ENCODE results near the gene SH3PXD2A. TPM values are rescaled to one million over a fixed set of nuclear protein-coding genes. Genes with fewer than 3 reads are reported as not detected.
A peak's percentile ranks its signal among the peaks of the same experiment; 100 is the strongest.

Gene SH3PXD2A
- total RNA-seq, result 10 to 100 TPM; 14.6 to 18.2 TPM

DNA sequence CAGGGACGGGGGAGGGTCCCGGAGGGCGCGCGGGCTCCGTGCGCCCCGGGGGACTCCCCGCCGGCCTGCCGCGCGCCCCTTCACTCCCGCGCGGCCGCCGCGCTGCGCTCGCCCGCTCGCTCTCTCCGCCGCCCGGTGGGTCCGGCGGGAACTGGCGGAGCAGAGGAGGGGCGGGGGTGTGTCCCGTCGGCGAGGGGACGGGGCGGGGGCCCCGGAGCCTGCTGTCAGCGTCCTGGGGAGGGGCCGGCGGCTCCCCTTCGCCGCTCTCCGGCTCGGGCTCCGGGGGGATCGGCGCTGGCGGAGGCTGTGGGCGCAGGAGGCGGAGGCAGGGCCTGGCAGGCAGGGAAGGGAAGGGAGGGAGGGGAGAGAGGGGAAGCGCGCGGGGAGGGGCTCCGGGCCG lies at the start of gene SH3PXD2A:
Gene SH3PXD2A, minus strand, starts transcription at position 153 of the 400 bp plus-strand sequence. CDS start 310 bp downstream, outside the sequence.
- no peaks in the 10 kb centered on the region for H3K36me3 ChIP-seq
- H3K4me3 ChIP-seq, result peak within 1 kb of the TSS; percentile 50 to 76
- peak within 1 kb of the TSS; percentile 65 to 78 for H3K27ac ChIP-seq
- H3K4me1 ChIP-seq, result peaks cover 0 to 51% of the 10 kb centered on the region in 2 donors
- peak; percentile 28 to 32 for TF ChIP-seq CTCF (IDR thresholded peaks at IDR 0.05)
- no peaks in the 10 kb centered on the region for H3K27me3 ChIP-seq
- H3K9me3 ChIP-seq, result no peaks in the 10 kb centered on the region
- no peak for DNase-seq (ENCODE audit: low spot score)

DNA sequence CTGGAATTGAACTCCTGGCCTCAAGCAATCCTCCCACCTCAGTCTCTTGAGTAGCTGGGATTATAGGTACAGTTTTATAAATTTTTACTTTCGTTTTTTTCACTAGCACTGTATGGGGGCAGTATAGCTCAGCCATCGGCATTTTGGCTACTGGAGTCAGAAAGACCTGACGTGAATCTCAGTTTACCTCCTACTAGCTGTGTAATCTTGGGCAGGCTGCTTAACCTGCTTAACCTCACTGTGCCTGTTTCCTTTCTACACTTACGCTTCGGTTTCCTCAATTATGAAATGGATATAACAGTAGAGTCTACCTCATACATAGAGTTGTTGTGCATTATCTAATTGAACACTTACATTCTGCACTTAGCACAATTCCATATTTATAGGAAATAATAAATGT lies 45.9 kb upstream of the SH3PXD2A start:
- TF ChIP-seq CTCF (IDR thresholded peaks at IDR 0.05), result no peak
- DNase-seq (ENCODE audit: low spot score), result no peak
- no peaks in the 10 kb centered on the region for H3K27me3 ChIP-seq
- H3K9me3 ChIP-seq, result no peaks in the 10 kb centered on the region
- H3K4me1 ChIP-seq, result no peaks in the 10 kb centered on the region
- no peak overlapping the region for H3K27ac ChIP-seq
- H3K4me3 ChIP-seq, result no peak overlapping the region
- peaks cover 44% of the 10 kb centered on the region for H3K36me3 ChIP-seq

GRCh38 chr10:103899312-103899711 lies 43.9 kb upstream of the SH3PXD2A start:
- no peak for TF ChIP-seq CTCF (IDR thresholded peaks at IDR 0.05)
- Histone ChIP-seq H3K27me3 (no peaks in the 10 kb centered on the region), H3K4me3 (no peak overlapping the region), H3K4me1 (peaks cover 0 to 14% of the 10 kb centered on the region in 2 donors), H3K27ac (no peak overlapping the region), H3K36me3 (peaks cover 38% of the 10 kb centered on the region), H3K9me3 (no peaks in the 10 kb centered on the region)
- no peak for DNase-seq (ENCODE audit: low spot score)

DNA sequence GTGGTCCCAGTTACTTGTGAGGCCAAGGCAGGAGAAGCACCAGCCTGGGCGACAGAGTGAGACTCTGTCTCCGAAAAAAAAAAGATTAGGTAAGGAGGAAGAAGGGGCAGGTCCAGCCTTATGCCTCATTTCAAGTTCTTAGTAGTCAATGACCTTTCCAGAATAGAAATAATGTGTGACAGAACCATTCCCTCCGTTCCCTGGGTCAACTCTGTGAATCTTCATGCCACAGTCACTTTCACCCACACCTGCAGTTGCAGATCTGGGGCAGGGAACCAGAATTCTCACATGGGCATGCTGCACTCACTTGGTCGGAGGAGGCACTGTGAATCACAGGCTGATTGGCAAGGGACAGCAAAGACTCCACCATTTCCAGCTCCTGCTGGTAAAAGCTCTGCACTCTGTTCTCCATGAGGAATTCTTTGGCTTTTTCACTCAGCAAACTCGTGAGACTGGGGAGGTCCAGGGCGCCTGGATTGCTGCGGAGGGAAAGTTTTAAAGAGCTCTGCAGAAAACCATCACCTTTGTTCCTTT lies 41.9 kb upstream of the SH3PXD2A start:
- no peaks in the 10 kb centered on the region for H3K9me3 ChIP-seq
- peaks cover 0 to 26% of the 10 kb centered on the region in 2 donors for H3K4me1 ChIP-seq
- H3K4me3 ChIP-seq, result no peak overlapping the region
- H3K27ac ChIP-seq, result peak overlapping the region in 1 of 2 donors; percentile 74
- DNase-seq (ENCODE audit: low spot score), result no peak
- TF ChIP-seq CTCF (IDR thresholded peaks at IDR 0.05), result no peak
- no peaks in the 10 kb centered on the region for H3K27me3 ChIP-seq
- peaks cover 28% of the 10 kb centered on the region for H3K36me3 ChIP-seq

DNA sequence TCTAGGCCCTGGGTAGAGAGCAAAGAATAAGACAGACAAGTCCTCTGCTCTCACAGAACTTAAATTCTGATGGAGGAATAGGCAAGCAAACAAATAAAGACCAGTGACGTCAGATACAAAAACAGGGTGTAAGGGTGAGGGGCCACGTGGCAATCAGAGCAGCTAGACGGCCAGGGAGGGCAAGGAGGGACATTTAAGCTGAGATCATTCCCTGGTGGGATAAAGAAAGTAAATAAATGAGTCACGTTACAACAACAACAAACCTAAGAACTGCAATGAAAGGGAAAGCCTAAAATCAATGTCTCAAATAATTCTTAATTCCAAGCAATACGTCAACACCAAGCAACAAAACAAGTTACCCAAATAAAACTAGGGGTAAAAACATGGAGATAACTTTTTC lies 40.8 kb upstream of the SH3PXD2A start:
- Histone ChIP-seq H3K27ac (peak overlapping the region; percentile 50 to 74), H3K27me3 (no peaks in the 10 kb centered on the region), H3K4me3 (no peak overlapping the region), H3K36me3 (peaks cover 39% of the 10 kb centered on the region), H3K9me3 (no peaks in the 10 kb centered on the region), H3K4me1 (peaks cover 0 to 26% of the 10 kb centered on the region in 2 donors)
- TF ChIP-seq CTCF (IDR thresholded peaks at IDR 0.05), result no peak
- DNase-seq (ENCODE audit: low spot score), result no peak

Measured in right atrium auricular region (tissue), 2 donors.